Measurements from ENCODE around the gene TMEM132C. TPM values are rescaled to one million over a fixed set of nuclear protein-coding genes. Genes with fewer than 3 reads are reported as not detected.

Gene TMEM132C
- total RNA-seq, 1 donor from 2014 or later, result 61.8 TPM

GRCh38 chr12:128687851-128688250, 420.9 kb downstream of the TMEM132C start:
- no peak for DNase-seq (ENCODE audit: extremely low spot score, unreplicated experiment)
- Mint-ChIP-seq H3K27me3 (no peaks in the 10 kb centered on the region), H3K4me1 (ENCODE audit: unreplicated experiment) (no peaks in the 10 kb centered on the region), H3K36me3 (no peaks in the 10 kb centered on the region), H3K4me3 (no peak overlapping the region), H3K27ac (no peak overlapping the region), H3K9me3 (no peaks in the 10 kb centered on the region)
- no peak for TF ChIP-seq CTCF (conservative IDR thresholded peaks at IDR 0.05)

GRCh38 chr12:128690641-128691040, 423.7 kb downstream of the TMEM132C start:
- TF ChIP-seq CTCF (conservative IDR thresholded peaks at IDR 0.05), result no peak
- no peak for DNase-seq (ENCODE audit: extremely low spot score, unreplicated experiment)
- H3K27ac Mint-ChIP-seq, result no peak overlapping the region
- no peaks in the 10 kb centered on the region for H3K36me3 Mint-ChIP-seq
- H3K4me3 Mint-ChIP-seq, result no peak overlapping the region
- H3K9me3 Mint-ChIP-seq, result no peaks in the 10 kb centered on the region
- H3K4me1 Mint-ChIP-seq (ENCODE audit: unreplicated experiment), result no peaks in the 10 kb centered on the region
- no peaks in the 10 kb centered on the region for H3K27me3 Mint-ChIP-seq

- Mint-ChIP-seq H3K4me1 (ENCODE audit: unreplicated experiment) (no peaks in the 10 kb centered on the region), H3K27ac (no peak overlapping the region), H3K27me3 (no peaks in the 10 kb centered on the region), H3K36me3 (peaks cover 15% of the 10 kb centered on the region), H3K4me3 (no peak overlapping the region), H3K9me3 (no peaks in the 10 kb centered on the region)
- no peak for DNase-seq (ENCODE audit: extremely low spot score, unreplicated experiment)
- TF ChIP-seq CTCF (conservative IDR thresholded peaks at IDR 0.05), result no peak
Measured at GRCh38 chr12:128693115-128693514, 426.1 kb downstream of the TMEM132C start.

GRCh38 chr12:128693771-128694170, 426.8 kb downstream of the TMEM132C start:
- H3K36me3 Mint-ChIP-seq, result peaks cover 16% of the 10 kb centered on the region
- no peak overlapping the region for H3K27ac Mint-ChIP-seq
- no peaks in the 10 kb centered on the region for H3K9me3 Mint-ChIP-seq
- DNase-seq (ENCODE audit: extremely low spot score, unreplicated experiment), result no peak
- no peak overlapping the region for H3K4me3 Mint-ChIP-seq
- no peaks in the 10 kb centered on the region for H3K27me3 Mint-ChIP-seq
- no peaks in the 10 kb centered on the region for H3K4me1 Mint-ChIP-seq (ENCODE audit: unreplicated experiment)
- no peak for TF ChIP-seq CTCF (conservative IDR thresholded peaks at IDR 0.05)

- DNase-seq (ENCODE audit: extremely low spot score, unreplicated experiment), result no peak
- no peak for TF ChIP-seq CTCF (conservative IDR thresholded peaks at IDR 0.05)
- Mint-ChIP-seq H3K27me3 (no peaks in the 10 kb centered on the region), H3K4me3 (no peak overlapping the region), H3K36me3 (peaks cover 16% of the 10 kb centered on the region), H3K9me3 (no peaks in the 10 kb centered on the region), H3K27ac (no peak overlapping the region), H3K4me1 (ENCODE audit: unreplicated experiment) (no peaks in the 10 kb centered on the region)
Measured at GRCh38 chr12:128694445-128694844, 427.5 kb downstream of the TMEM132C start.

- no peak for DNase-seq (ENCODE audit: extremely low spot score, unreplicated experiment)
- no peak overlapping the region for H3K27ac Mint-ChIP-seq
- no peak overlapping the region for H3K4me3 Mint-ChIP-seq
- H3K9me3 Mint-ChIP-seq, result no peaks in the 10 kb centered on the region
- H3K36me3 Mint-ChIP-seq, result peaks cover 16% of the 10 kb centered on the region
- no peaks in the 10 kb centered on the region for H3K27me3 Mint-ChIP-seq
- no peaks in the 10 kb centered on the region for H3K4me1 Mint-ChIP-seq (ENCODE audit: unreplicated experiment)
- no peak for TF ChIP-seq CTCF (conservative IDR thresholded peaks at IDR 0.05)
Measured at GRCh38 chr12:128695697-128696096, 428.7 kb downstream of the TMEM132C start.

Measured in type B pancreatic cell (in vitro differentiated cells).